DND-41 (cell line): ENCODE results near the gene DSCAM.

Source experiments
- CTCF ChIP-seq: IDR thresholded peaks from 2 replicates; pipeline ENCODE4 v1.5.1; 2012; ENCODE audit warnings: borderline replicate concordance, low read length, moderate library complexity, mild to moderate bottlenecking; ENCODE audit not compliant: poor library complexity, severe bottlenecking; ENCODE audit errors: extremely low read depth
- EZH2 ChIP-seq: IDR thresholded peaks from 3 replicates; pipeline ENCODE4 v1.6.1; 2012; ENCODE audit warnings: borderline replicate concordance, low read depth, mild to moderate bottlenecking, moderate library complexity, low read length, inconsistent platforms; ENCODE audit not compliant: severe bottlenecking

GRCh38 chr21:40043423-40043822, 803.5 kb downstream of the DSCAM start:
- TF ChIP-seq CTCF (no peak), EZH2 (no peak)
